Caco-2 (cell line): ENCODE measurements around the gene KHDC4. TPM values are rescaled to one million over a fixed set of nuclear protein-coding genes. Genes with fewer than 3 reads are reported as not detected.

Experiments
- BruUV-seq: library from RNA; stranded (reverse); fragments of 400-500 nt; replicated peaks from 2 replicates; lab custom pipeline; 2021; lab: Mats Ljungman, UMichigan
- CTCF ChIA-PET: fragments of 300-600 bp; sonication (Branson Sonifier 250); formaldehyde crosslinking; loops from one replicate; lab custom pipeline; 2022; ENCODE audit warnings: antibody characterized with exemption; lab: Charles Lee
- POLR2A ChIA-PET: fragments of 300-600 bp; sonication (Branson Sonifier 250); formaldehyde crosslinking; loops from one replicate; lab custom pipeline; 2022; ENCODE audit warnings: antibody characterized with exemption; lab: Charles Lee
- DNase-seq, 2 experiments: peaks; one replicate each; pipeline versions ENCODE4 v3.0.0 to v3.0.0-alpha.2; 2020 to 2022
- H3K27me3 ChIP-seq: replicated peaks from 2 replicates; pipeline ENCODE4 v1.6.0; 2011; ENCODE audit warnings: low read length; ENCODE audit not compliant: control insufficient read depth, insufficient read depth
- H3K36me3 ChIP-seq: 2 replicates; pipeline ENCODE4 v1.5.1; 2011; ENCODE audit warnings: low read length; ENCODE audit not compliant: control insufficient read depth, insufficient read depth
- H3K4me1 ChIP-seq: fragments of 250-450 bp; sonication (Bioruptor Pico); 2 replicates; pipeline ENCODE4 v1.5.1; 2020; ENCODE audit warnings: mild to moderate bottlenecking
- H3K4me3 ChIP-seq: 2 replicates; pipeline ENCODE4 v1.5.1; 2011; ENCODE audit warnings: low read depth, mild to moderate bottlenecking, control low read depth, low read length
- H3K9me3 ChIP-seq: fragments of 250-450 bp; sonication (Bioruptor Pico); 2 replicates; pipeline ENCODE4 v1.5.1; 2020; ENCODE audit warnings: mild to moderate bottlenecking, moderate library complexity
- H3K27ac Mint-ChIP-seq: one replicate; pipeline ENCODE4 v1.8.0; 2022; ENCODE audit warnings: mixed read lengths; ENCODE audit not compliant: unreplicated experiment
- H3K27me3 Mint-ChIP-seq: one replicate; pipeline ENCODE4 v1.8.0; 2022; ENCODE audit warnings: mixed read lengths; ENCODE audit not compliant: insufficient read depth, unreplicated experiment
- H3K36me3 Mint-ChIP-seq: one replicate; pipeline ENCODE4 v1.8.0; 2022; ENCODE audit warnings: mild to moderate bottlenecking, mixed read lengths; ENCODE audit not compliant: insufficient read depth, unreplicated experiment
- H3K4me1 Mint-ChIP-seq: one replicate; pipeline ENCODE4 v1.8.0; 2022; ENCODE audit warnings: low read depth, mixed read lengths; ENCODE audit not compliant: unreplicated experiment
- H3K4me3 Mint-ChIP-seq: one replicate; pipeline ENCODE4 v1.8.0; 2022; ENCODE audit warnings: mild to moderate bottlenecking, moderate library complexity, mixed read lengths; ENCODE audit not compliant: unreplicated experiment
- H3K9me3 Mint-ChIP-seq: one replicate; pipeline ENCODE4 v1.8.0; 2022; ENCODE audit warnings: mixed read lengths; ENCODE audit not compliant: unreplicated experiment
- intact Hi-C: fragments of 100-400 bp; cut with micrococcal nuclease; formaldehyde crosslinking; loops from one replicate; pipeline ENCODE4 v1.10.0; 2022; ENCODE audit not compliant: unreplicated experiment
- total RNA-seq: library from RNA; stranded (reverse); gene quantifications from 2 replicates; pipeline ENCODE4 v1.2.3, GENCODE V29; 2022
- TF ChIP-seq, protein P1 (sequence below), 2 experiments: fragments of 200-600 bp in 1 of 2; IDR thresholded peaks; 1 replicate in 1 of 2; 2 replicates in 1 of 2; pipeline versions ENCODE4 v1.5.1 to v1.8.0; 2011 to 2022; ENCODE audit warnings: antibody characterized with exemption in 1 of 2, control low read depth in 1 of 2, inconsistent platforms in 1 of 2, low read depth in 1 of 2, low read length in 1 of 2, mild to moderate bottlenecking in 1 of 2, moderate library complexity in 1 of 2; ENCODE audit not compliant: insufficient read depth in 1 of 2, severe bottlenecking in 1 of 2, unreplicated experiment in 1 of 2

KHDC4 gene
- total RNA-seq, 1 experiment from 2014 or later = 68.5 TPM

DNA sequence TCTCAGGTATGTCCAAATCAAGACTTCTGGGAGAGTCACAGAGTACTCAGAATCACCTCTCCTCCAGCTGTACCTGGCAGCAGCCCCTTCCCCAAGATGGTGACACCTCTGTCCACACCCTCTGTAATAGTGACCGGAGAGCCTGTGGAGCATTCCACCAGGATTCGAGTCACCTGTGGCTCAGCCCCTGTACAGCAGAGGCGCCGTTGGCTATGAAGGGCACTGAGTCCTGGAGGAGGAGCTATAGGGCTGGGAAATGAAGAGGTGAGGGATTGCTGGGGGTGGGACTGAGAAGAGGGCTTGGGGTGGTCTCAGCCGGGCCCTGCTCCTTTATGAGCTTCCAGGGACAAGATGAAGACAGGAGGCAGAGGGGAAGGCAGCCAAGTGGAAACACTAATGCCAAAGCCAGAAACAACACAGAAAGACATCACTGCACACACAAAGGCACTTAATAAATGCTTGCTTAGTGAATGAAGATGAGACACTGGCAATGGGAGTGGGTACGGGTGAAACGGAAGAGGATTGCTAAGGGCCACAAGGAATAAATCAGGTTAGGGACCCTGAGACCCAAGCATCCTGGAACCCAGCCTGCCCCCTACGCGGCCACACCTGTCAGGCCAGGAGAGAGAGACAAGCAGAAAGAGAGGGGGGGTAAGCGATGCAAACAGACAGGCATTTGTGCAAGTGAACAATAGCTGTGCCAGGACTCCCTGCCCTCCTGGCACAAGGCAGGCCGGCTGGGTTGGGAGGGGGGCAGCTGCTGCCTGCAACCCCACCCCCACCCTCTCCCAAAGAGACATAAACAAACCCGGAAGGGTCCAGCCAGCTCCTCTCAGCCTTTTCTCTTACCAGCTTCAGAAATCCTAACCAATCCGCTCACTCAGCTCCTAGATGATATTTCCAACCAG, 40.2 kb upstream of the KHDC4 start:
- no peaks in the 10 kb centered on the region for H3K27me3 Mint-ChIP-seq
- H3K36me3 Mint-ChIP-seq = peaks cover 15% of the 10 kb centered on the region
- Histone ChIP-seq H3K9me3 (no peaks in the 10 kb centered on the region), H3K4me3 (no peak overlapping the region), H3K36me3 (no peaks in the 10 kb centered on the region; the same call in 1 of the 2 replicates), H3K4me1 (peaks cover 31% of the 10 kb centered on the region), H3K27me3 (no peaks in the 10 kb centered on the region)
- CTCF ChIA-PET = interaction anchor here (0.9 kb wide), 1 partner anchor 36 kb away, joined by 3 read pairs; no protein-coding TSS in a partner anchor
- TF ChIP-seq, protein P1, sequence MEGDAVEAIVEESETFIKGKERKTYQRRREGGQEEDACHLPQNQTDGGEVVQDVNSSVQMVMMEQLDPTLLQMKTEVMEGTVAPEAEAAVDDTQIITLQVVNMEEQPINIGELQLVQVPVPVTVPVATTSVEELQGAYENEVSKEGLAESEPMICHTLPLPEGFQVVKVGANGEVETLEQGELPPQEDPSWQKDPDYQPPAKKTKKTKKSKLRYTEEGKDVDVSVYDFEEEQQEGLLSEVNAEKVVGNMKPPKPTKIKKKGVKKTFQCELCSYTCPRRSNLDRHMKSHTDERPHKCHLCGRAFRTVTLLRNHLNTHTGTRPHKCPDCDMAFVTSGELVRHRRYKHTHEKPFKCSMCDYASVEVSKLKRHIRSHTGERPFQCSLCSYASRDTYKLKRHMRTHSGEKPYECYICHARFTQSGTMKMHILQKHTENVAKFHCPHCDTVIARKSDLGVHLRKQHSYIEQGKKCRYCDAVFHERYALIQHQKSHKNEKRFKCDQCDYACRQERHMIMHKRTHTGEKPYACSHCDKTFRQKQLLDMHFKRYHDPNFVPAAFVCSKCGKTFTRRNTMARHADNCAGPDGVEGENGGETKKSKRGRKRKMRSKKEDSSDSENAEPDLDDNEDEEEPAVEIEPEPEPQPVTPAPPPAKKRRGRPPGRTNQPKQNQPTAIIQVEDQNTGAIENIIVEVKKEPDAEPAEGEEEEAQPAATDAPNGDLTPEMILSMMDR (IDR thresholded peaks at IDR 0.05; ENCODE audit: insufficient read depth in 1 of 2, low read depth in 1 of 2, low read length in 1 of 2, severe bottlenecking in 1 of 2, unreplicated experiment in 1 of 2) = no peak
- DNase-seq = no peak
- no peak overlapping the region for H3K27ac Mint-ChIP-seq
- BruUV-seq = no TSS peak
- no peaks in the 10 kb centered on the region for H3K9me3 Mint-ChIP-seq
- POLR2A ChIA-PET = no interaction called here
- intact Hi-C loops = no loop called here
- H3K4me1 Mint-ChIP-seq = peaks cover 32% of the 10 kb centered on the region
- H3K4me3 Mint-ChIP-seq = no peak overlapping the region

DNA sequence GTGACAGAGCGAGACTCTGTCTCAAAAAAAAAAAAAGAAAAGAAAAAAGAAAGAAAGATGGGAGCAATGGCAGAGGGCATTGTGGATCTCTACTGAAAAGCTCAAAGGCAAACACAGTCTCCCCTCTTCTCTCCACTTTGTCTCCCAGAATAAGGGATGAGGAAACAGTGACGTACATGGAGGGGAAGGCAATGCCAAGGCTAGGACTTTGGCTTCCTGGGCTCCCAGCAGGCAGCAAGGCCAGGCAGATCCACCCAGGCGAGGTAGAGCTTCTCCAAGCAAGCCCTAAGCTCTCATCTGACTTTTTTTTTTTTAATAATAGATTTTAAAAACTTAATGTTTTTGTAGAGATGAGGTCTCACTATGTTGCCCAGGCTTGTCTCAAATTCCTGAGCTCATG, 39.5 kb upstream of the KHDC4 start:
- POLR2A ChIA-PET = no interaction called here
- H3K9me3 Mint-ChIP-seq = no peaks in the 10 kb centered on the region
- H3K4me3 Mint-ChIP-seq = no peak overlapping the region
- TF ChIP-seq, protein P1 (IDR thresholded peaks at IDR 0.05; ENCODE audit: insufficient read depth in 1 of 2, low read depth in 1 of 2, low read length in 1 of 2, severe bottlenecking in 1 of 2, unreplicated experiment in 1 of 2) = no peak
- no TSS peak for BruUV-seq
- peaks cover 32% of the 10 kb centered on the region for H3K4me1 Mint-ChIP-seq
- Histone ChIP-seq H3K36me3 (no peaks in the 10 kb centered on the region; the same call in 1 of the 2 replicates), H3K4me3 (no peak overlapping the region), H3K9me3 (no peaks in the 10 kb centered on the region), H3K27me3 (no peaks in the 10 kb centered on the region), H3K4me1 (peaks cover 25% of the 10 kb centered on the region)
- DNase-seq = no peak
- intact Hi-C loops = no loop called here
- H3K27ac Mint-ChIP-seq = no peak overlapping the region
- no peaks in the 10 kb centered on the region for H3K27me3 Mint-ChIP-seq
- CTCF ChIA-PET = no interaction called here
- H3K36me3 Mint-ChIP-seq = peaks cover 19% of the 10 kb centered on the region

DNA sequence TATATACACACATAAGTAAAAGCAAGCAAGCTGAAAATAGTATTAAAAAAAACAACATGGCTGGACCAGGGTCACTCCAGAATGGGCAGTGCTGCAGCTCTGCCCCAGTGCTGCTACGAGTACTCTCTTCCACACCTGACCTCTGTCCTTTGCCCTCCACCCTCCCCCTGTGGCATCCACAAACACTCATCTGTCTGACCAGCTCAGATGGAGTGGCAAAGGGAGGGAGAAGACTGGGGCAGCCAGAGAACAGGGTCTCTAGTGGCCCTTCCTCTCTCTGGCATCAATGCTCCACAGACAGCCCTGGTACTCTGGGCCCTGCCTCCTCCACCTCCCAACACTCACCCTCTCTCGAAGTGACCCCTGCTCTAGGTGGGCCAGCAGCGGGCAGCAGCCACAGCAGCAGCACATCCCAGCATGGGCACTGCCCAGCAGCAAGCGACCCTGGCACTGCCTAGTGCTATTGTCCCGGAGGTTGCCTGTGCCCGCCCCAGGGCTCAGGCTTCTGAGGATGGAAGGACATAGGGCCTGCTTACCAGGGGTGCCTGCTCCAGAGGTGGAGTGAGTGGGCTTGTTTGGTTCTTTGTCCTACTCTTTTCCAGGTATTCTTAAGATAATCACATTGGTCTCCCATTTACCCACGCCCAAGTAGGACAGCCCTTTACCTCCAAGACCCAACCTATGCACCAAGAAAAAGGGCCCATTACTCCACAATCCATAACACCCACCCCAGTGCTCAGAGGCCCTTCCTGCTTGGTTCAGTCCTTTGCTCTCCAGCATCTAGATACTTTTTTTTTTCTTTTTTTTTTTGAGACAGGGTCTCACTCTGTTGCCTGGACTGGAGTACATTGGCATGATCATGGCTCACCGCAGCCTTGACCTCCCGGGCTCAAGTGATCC, 37.9 kb upstream of the KHDC4 start:
- no peak for DNase-seq
- BruUV-seq = no TSS peak
- H3K4me3 ChIP-seq = no peak overlapping the region
- ChIA-PET POLR2A (no interaction called here), CTCF (interaction anchor here (0.6 kb wide), 1 partner anchor 68 kb away, joined by 4 read pairs; no protein-coding TSS in a partner anchor)
- Mint-ChIP-seq H3K9me3 (no peaks in the 10 kb centered on the region), H3K27me3 (no peaks in the 10 kb centered on the region), H3K4me1 (peaks cover 28% of the 10 kb centered on the region), H3K27ac (peak overlapping the region; percentile 54), H3K36me3 (peaks cover 31% of the 10 kb centered on the region), H3K4me3 (no peak overlapping the region)
- H3K9me3 ChIP-seq = no peaks in the 10 kb centered on the region
- H3K36me3 ChIP-seq = no peaks in the 10 kb centered on the region; the same call in 1 of the 2 replicates
- H3K4me1 ChIP-seq = peaks cover 20% of the 10 kb centered on the region
- TF ChIP-seq, protein P1 (IDR thresholded peaks at IDR 0.05; ENCODE audit: insufficient read depth in 1 of 2, low read depth in 1 of 2, low read length in 1 of 2, severe bottlenecking in 1 of 2, unreplicated experiment in 1 of 2) = no peak
- intact Hi-C loops = no loop called here
- no peaks in the 10 kb centered on the region for H3K27me3 ChIP-seq
